GM12878 (cell line): Measurements from ENCODE around the gene FKBP11. TPM values are rescaled to one million over a fixed set of nuclear protein-coding genes. Genes with fewer than 3 reads are reported as not detected.

Experiments
- ATAC-seq: fragments of 200-7000 bp; cut with Tn5 transposase; 3 replicates; pipeline ENCODE4 v1.9.1; 2020; ENCODE audit warnings: mild to moderate bottlenecking, moderate library complexity
- BruUV-seq: library from RNA; stranded (reverse); fragments of 400-500 nt; replicated peaks from 2 replicates; lab custom pipeline; 2021; lab: Mats Ljungman, UMichigan
- CTCF ChIA-PET: fragments of 300-600 bp; sonication (Branson Sonifier 250); formaldehyde crosslinking; extraction: SDS; loops from one replicate; lab custom pipeline; 2021; ENCODE audit warnings: inconsistent platforms; lab: Yijun Ruan, JAX
- POLR2A ChIA-PET: fragments of 350-600 bp; formaldehyde crosslinking; extraction: SDS; loops from one replicate; lab custom pipeline; 2021; ENCODE audit warnings: inconsistent platforms; lab: Charles Lee
- RAD21 ChIA-PET: fragments of 300-600 bp; sonication (Branson Sonifier 250); formaldehyde crosslinking; loops from one replicate; lab custom pipeline; 2023; ENCODE audit warnings: antibody characterized with exemption; ENCODE audit not compliant: unreplicated experiment; lab: Charles Lee
- SMC1A ChIA-PET: fragments of 300-600 bp; sonication (Branson Sonifier 250); formaldehyde crosslinking; loops from one replicate; lab custom pipeline; 2023; ENCODE audit not compliant: unreplicated experiment, uncharacterized antibody; lab: Charles Lee
- DNase-seq: peaks from one replicate; pipeline ENCODE4 v3.0.0-alpha.2; 2011; ENCODE audit warnings: low read depth, low spot score
- FAIRE-seq: peaks from 3 replicates; lab custom pipeline; 2011; peaks lifted over from hg19 to GRCh38; lab: Jason Lieb, UNC
- H2AFZ ChIP-seq: 2 replicates; pipeline ENCODE4 v1.6.0; 2011; ENCODE audit warnings: low read depth, low read length, control low read depth; ENCODE audit not compliant: control insufficient read depth
- H3K27ac ChIP-seq: 2 replicates; pipeline ENCODE4 v1.5.1; 2011; ENCODE audit warnings: control low read depth; ENCODE audit not compliant: control insufficient read depth, insufficient read depth
- H3K27me3 ChIP-seq, 2 experiments: replicated peaks in 1 of 2; 2 replicates each; pipeline versions ENCODE4 v1.6.0 to v1.6.1; 2011; ENCODE audit warnings: low read length in 1 of 2; ENCODE audit not compliant: control insufficient read depth in 2 of 2, insufficient read depth in 2 of 2
- H3K36me3 ChIP-seq, 2 experiments: 2 replicates each; pipeline ENCODE4 v1.5.1; 2011; ENCODE audit warnings: low read length in 1 of 2; ENCODE audit not compliant: control insufficient read depth in 2 of 2, insufficient read depth in 2 of 2
- H3K4me1 ChIP-seq: 2 replicates; pipeline ENCODE4 v1.6.1; 2011; ENCODE audit warnings: mild to moderate bottlenecking, low read length, moderate library complexity, mixed read lengths; ENCODE audit not compliant: control insufficient read depth, insufficient read depth
- H3K4me2 ChIP-seq: 2 replicates; pipeline ENCODE4 v1.6.0; 2011; ENCODE audit warnings: control low read depth; ENCODE audit not compliant: control insufficient read depth, insufficient read depth
- H3K4me3 ChIP-seq: fragments of 200-600 bp; sonication (generic); 2 replicates; pipeline ENCODE4 v1.5.1; 2016
- H3K79me2 ChIP-seq: 2 replicates; pipeline ENCODE4 v1.6.0; 2011; ENCODE audit warnings: low read length; ENCODE audit not compliant: control insufficient read depth, insufficient read depth
- H3K9ac ChIP-seq: 2 replicates; pipeline ENCODE4 v1.8.0; 2011; ENCODE audit warnings: low read length, control low read depth, mixed read lengths; ENCODE audit not compliant: control insufficient read depth, insufficient read depth
- H3K9me3 ChIP-seq: replicated peaks from 3 replicates; pipeline ENCODE4 v1.5.1; 2011; ENCODE audit warnings: mild to moderate bottlenecking, low read length; ENCODE audit not compliant: control insufficient read depth, insufficient read depth
- H4K20me1 ChIP-seq: 2 replicates; pipeline ENCODE4 v1.6.0; 2011; ENCODE audit not compliant: control insufficient read depth, insufficient read depth
- ATF7 ChIP-seq: fragments of 450-650 bp; IDR thresholded peaks from 2 replicates; pipeline ENCODE4 v1.6.1; 2016; ENCODE audit warnings: low read depth, mild to moderate bottlenecking
- CUX1 ChIP-seq: IDR thresholded peaks from 2 replicates; pipeline ENCODE4 v1.6.1; 2012; ENCODE audit warnings: improper control_type of control experiment, low read depth, low read length; ENCODE audit not compliant: insufficient replicate concordance
- MTA2 ChIP-seq: fragments of 450-650 bp; IDR thresholded peaks from 2 replicates; pipeline ENCODE4 v1.6.1; 2016; ENCODE audit warnings: low read depth, mild to moderate bottlenecking, moderate library complexity
- MTA3 ChIP-seq: IDR thresholded peaks from 2 replicates; pipeline ENCODE4 v1.6.1; 2012; ENCODE audit warnings: low read length, inconsistent platforms, borderline replicate concordance
- MYC ChIP-seq: IDR thresholded peaks from 2 replicates; pipeline ENCODE4 v1.6.1; 2011; ENCODE audit warnings: mild to moderate bottlenecking, low read length, moderate library complexity, inconsistent platforms; ENCODE audit not compliant: insufficient read depth, insufficient replicate concordance, insufficient read length, severe bottlenecking
- RBBP5 ChIP-seq: fragments of 200-600 bp; sonication (generic); conservative IDR thresholded peaks from 2 replicates; pipeline ENCODE4 v1.6.1; 2016
- WGBS: methylation state at CpG from one replicate; pipeline ENCODE4 v1.1.6; 2016; ENCODE audit warnings: low lambda C conversion rate; ENCODE audit not compliant: insufficient replicate concordance, insufficient coverage; ENCODE audit errors: missing lambda C conversion rate; 5-methylcytosine and 5-hydroxymethylcytosine counted together
- in situ Hi-C: fragments of 300-500 bp; cut with MboI; formaldehyde crosslinking; loops from 9 replicates; pipeline ENCODE4 v1.14.3; 2018; ENCODE audit warnings: mixed read lengths
- intact Hi-C: fragments of 100-400 bp; cut with micrococcal nuclease; formaldehyde crosslinking; loops from one replicate; pipeline ENCODE4 v1.14.2; 2022; ENCODE audit not compliant: unreplicated experiment
- polyA plus RNA-seq, 11 experiments: library from polyadenylated mRNA; depleted of rRNA in 4 of 11; unstranded in 6 of 11; stranded (reverse) in 5 of 11; fragments of >200 nt; fragmentation: Nextera tagmentation in 4 of 11; fragmentation: Illumina TruSeq in 1 of 11; extraction: Ambion mirVana in 4 of 11; extraction: Trizol in 1 of 11; gene quantifications; 1 replicate in 1 of 11; 2 replicates in 10 of 11; pipeline versions ENCODE4 v1.2.1 to v1.2.3, GENCODE V29; 2011 to 2016; ENCODE audit warnings: inconsistent platforms in 2 of 11, missing spikeins in 2 of 11, low read depth in 1 of 11
- total RNA-seq, 4 experiments: library from RNA; depleted of rRNA in 3 of 4; stranded (reverse); fragments of >200 nt in 3 of 4; fragmentation: Illumina TruSeq in 1 of 4; extraction: Trizol in 1 of 4; gene quantifications; 2 replicates each; pipeline versions ENCODE4 v1.2.1 to v1.2.3, GENCODE V29; 2013 to 2021

FKBP11 gene
- total and polyA plus RNA-seq, 10 of the 15 experiments (the other 5 are each of a cell fraction or from before 2014, with no cell fraction given): 25.0 to 135 (median 56.5) TPM

GRCh38 chr12:48889679-48890078, 35.6 kb downstream of the FKBP11 start:
- TF ChIP-seq RBBP5: no peak
- TF ChIP-seq MTA2: no peak
- no peak for TF ChIP-seq MTA3
- TF ChIP-seq ATF7: no peak
- TF ChIP-seq MYC: no peak
- TF ChIP-seq CUX1: no peak
- ATAC-seq (no peak), FAIRE-seq (no peak), DNase-seq (no peak)
- Histone ChIP-seq H3K27me3 (no peaks in the 10 kb centered on the region; a peak in 1 of 4 replicates), H2AFZ (no peak overlapping the region), H3K4me1 (no peaks in the 10 kb centered on the region), H3K4me2 (no peak overlapping the region), H3K4me3 (no peak overlapping the region), H3K27ac (no peak overlapping the region), H3K79me2 (no peaks in the 10 kb centered on the region), H3K36me3 (no peaks in the 10 kb centered on the region), H3K9ac (no peak overlapping the region), H3K9me3 (no peaks in the 10 kb centered on the region), H4K20me1 (no peaks in the 10 kb centered on the region)
- WGBS: 33% methylated on average over 3 of the region's 3 CpGs
- RAD21 ChIA-PET: interaction anchor here (0.6 to 7.9 kb wide), 5 partner anchors 11 to 105 kb away, joined by 3 to 167 read pairs (median 7); partner anchors contain the start of genes DDX23 and RND1
- BruUV-seq: no TSS peak
- POLR2A ChIA-PET: interaction anchor here (0.8 to 2.9 kb wide), 4 partner anchors 24 to 36 kb away, joined by 4 to 22 read pairs (median 6); partner anchors contain the start of gene RND1
- in situ Hi-C loops (loop anchor here (5.0 kb wide), 1 partner anchor 37 kb away; the partner anchor contains the start of gene DDX23), intact Hi-C loops (loop anchor here (1.0 kb wide), 1 partner anchor 36 kb away; no protein-coding TSS in a partner anchor)
- CTCF ChIA-PET: interaction anchor here (0.8 to 5.5 kb wide), 25 partner anchors 11 to 144 kb away, joined by 3 to 271 read pairs (median 5); partner anchors contain the start of genes CACNB3, DDX23, FKBP11 and RND1
- SMC1A ChIA-PET: interaction anchor here (1.1 to 4.3 kb wide), 10 partner anchors 11 to 99 kb away, joined by 3 to 145 read pairs (median 4); partner anchors contain the start of genes DDX23 and RND1
